Measurements from ENCODE around the gene ADCY9. TPM values are rescaled to one million over a fixed set of nuclear protein-coding genes. Genes with fewer than 3 reads are reported as not detected.
A peak's percentile ranks its signal among the peaks of the same experiment; 100 is the strongest.

ADCY9 gene
- total RNA-seq (23.7 TPM), polyA plus RNA-seq (ENCODE audit: insufficient read depth, low read depth, low replicate concordance) (6.8 TPM)
- long read RNA-seq, donor 1, full-length matches to known transcripts: 2 of 2 reads
- long read RNA-seq, donor 1, partial matches to known transcripts: 0 of 2 reads
- long read RNA-seq, donor 1, other reads (novel, unspliced or antisense): 0 of 2 reads
- long read RNA-seq, donor 2: 0 reads
- long read RNA-seq, donor 3: 0 reads
- long read RNA-seq, donor 4: 0 reads
- long read RNA-seq, donor 5: 0 reads
- long read RNA-seq, donor 6: 0 reads
- long read RNA-seq, donor 7, partial matches to known transcripts: 2 of 9 reads
- long read RNA-seq, donor 7, other reads (novel, unspliced or antisense): 7 of 9 reads
- long read RNA-seq, donor 8, partial matches to known transcripts: 0 of 1 reads
- long read RNA-seq, donor 8, other reads (novel, unspliced or antisense): 0 of 1 reads
- long read RNA-seq, donor 9: 0 reads
- long read RNA-seq, donor 10: 0 reads

DNA sequence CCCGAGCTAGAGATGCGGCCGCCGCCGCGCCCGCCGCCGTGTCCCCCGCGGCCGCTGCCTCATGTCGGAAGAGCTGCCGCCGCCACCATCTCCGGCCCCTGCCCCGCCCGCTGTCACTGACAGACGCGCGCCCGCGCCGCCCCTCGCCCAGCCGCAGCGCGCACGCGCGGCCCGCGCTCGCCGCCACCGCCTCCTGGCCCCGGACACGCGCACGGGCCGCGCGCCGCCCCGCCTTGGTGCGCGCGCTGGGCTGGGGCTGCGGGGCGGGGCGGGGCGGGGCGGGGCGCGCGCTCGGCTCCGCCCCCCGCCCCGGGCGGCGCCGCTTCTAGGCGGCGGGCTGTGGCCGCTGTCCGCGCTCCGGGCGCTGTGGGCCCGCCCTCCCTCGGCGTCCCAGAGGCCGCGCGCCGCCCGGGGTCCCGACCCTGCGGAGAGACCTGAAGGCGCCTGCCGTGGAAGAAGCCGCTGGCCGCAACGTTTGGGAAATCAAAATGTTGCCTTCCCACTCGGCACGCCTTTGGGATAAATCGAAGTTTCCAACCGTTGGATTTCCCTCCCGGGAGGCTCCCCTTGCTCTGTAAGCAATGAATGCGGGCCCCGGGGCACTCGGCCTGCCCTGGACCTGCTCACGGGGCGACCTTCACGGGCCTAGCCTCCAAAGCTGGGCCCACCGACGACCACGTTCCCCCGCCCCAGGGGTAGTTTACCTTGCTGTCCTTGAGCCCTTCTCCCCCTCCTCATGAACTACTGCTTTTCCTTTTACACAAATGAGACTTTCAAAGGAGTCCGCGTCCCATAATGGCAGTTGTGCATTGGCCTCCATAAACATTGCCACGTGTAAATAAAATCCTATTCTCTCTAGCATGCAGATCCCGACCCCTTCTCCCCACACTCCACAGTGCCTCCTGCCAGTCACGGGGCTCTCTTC lies at the start of gene ADCY9:
Gene ADCY9 (minus strand): TSS at position 118 of the 925 bp plus-strand sequence. CDS start 1,000 bp downstream, outside the sequence.
- DNase-seq: peak; percentile 75 to 91 (median 81)
- intact Hi-C loops (cut with DNase I): no loop called here
- H3K9ac ChIP-seq (ENCODE audit: low read length in 3 of 3): peak within 1 kb of the TSS in 2 of 3 donors; percentile 60 to 76

GRCh38 chr16:4160658-4161430 lies 44.6 kb upstream of the ADCY9 start:
- Histone ChIP-seq H3K4me1 (ENCODE audit: control insufficient read depth in 2 of 3, insufficient read depth in 2 of 3, low read depth in 1 of 3, low read length in 3 of 3) (no peaks in the 10 kb centered on the region), H3K9ac (ENCODE audit: low read length in 3 of 3) (no peak overlapping the region), H3K27me3 (ENCODE audit: control insufficient read depth, insufficient read depth, low read length) (no peaks in the 10 kb centered on the region), H3K27ac (ENCODE audit: low read depth in 2 of 2, low read length in 2 of 2) (no peak overlapping the region), H3K36me3 (ENCODE audit: control insufficient read depth in 2 of 3, insufficient read depth in 3 of 3, low read length in 3 of 3) (no peaks in the 10 kb centered on the region), H3K9me3 (ENCODE audit: control insufficient read depth in 2 of 3, insufficient read depth in 1 of 3, low read length in 3 of 3) (no peaks in the 10 kb centered on the region), H3K4me3 (ENCODE audit: low read length in 3 of 3) (no peak overlapping the region)
- no peak for TF ChIP-seq CTCF (IDR thresholded peaks at IDR 0.05; ENCODE audit: borderline replicate concordance, extremely low read depth, insufficient read depth)
- intact Hi-C loops (cut with DNase I): no loop called here
- DNase-seq: no peak
- no peak for FAIRE-seq

More for the DNA sequence above, at the start of gene ADCY9:
- Histone ChIP-seq H3K27ac (ENCODE audit: low read depth in 2 of 2, low read length in 2 of 2) (peak within 1 kb of the TSS; percentile 1 to 20), H3K36me3 (ENCODE audit: control insufficient read depth in 2 of 3, insufficient read depth in 3 of 3, low read length in 3 of 3) (no peaks in the 10 kb centered on the region), H3K4me3 (ENCODE audit: low read length in 3 of 3) (peak within 1 kb of the TSS; percentile 21 to 67 (median 56)), H3K27me3 (ENCODE audit: control insufficient read depth, insufficient read depth, low read length) (no peaks in the 10 kb centered on the region), H3K4me1 (ENCODE audit: control insufficient read depth in 2 of 3, insufficient read depth in 2 of 3, low read depth in 1 of 3, low read length in 3 of 3) (peaks cover 0 to 28% (median 3%) of the 10 kb centered on the region in 3 donors), H3K9me3 (ENCODE audit: control insufficient read depth in 2 of 3, insufficient read depth in 1 of 3, low read length in 3 of 3) (no peaks in the 10 kb centered on the region)
- FAIRE-seq: no peak
- no peak for TF ChIP-seq CTCF (IDR thresholded peaks at IDR 0.05; ENCODE audit: borderline replicate concordance, extremely low read depth, insufficient read depth)

- no peak overlapping the region for H3K4me3 ChIP-seq (ENCODE audit: low read length in 3 of 3)
- TF ChIP-seq CTCF (IDR thresholded peaks at IDR 0.05; ENCODE audit: borderline replicate concordance, extremely low read depth, insufficient read depth): no peak
- no peak for FAIRE-seq
- H3K9me3 ChIP-seq (ENCODE audit: control insufficient read depth in 2 of 3, insufficient read depth in 1 of 3, low read length in 3 of 3): no peaks in the 10 kb centered on the region
- H3K27me3 ChIP-seq (ENCODE audit: control insufficient read depth, insufficient read depth, low read length): no peaks in the 10 kb centered on the region
- no peak for DNase-seq
- intact Hi-C loops (cut with DNase I): no loop called here
- H3K9ac ChIP-seq (ENCODE audit: low read length in 3 of 3): no peak overlapping the region
- no peak overlapping the region for H3K27ac ChIP-seq (ENCODE audit: low read depth in 2 of 2, low read length in 2 of 2)
- no peaks in the 10 kb centered on the region for H3K36me3 ChIP-seq (ENCODE audit: control insufficient read depth in 2 of 3, insufficient read depth in 3 of 3, low read length in 3 of 3)
- no peaks in the 10 kb centered on the region for H3K4me1 ChIP-seq (ENCODE audit: control insufficient read depth in 2 of 3, insufficient read depth in 2 of 3, low read depth in 1 of 3, low read length in 3 of 3)
These were observed 43.5 kb upstream of the ADCY9 start for GRCh38 chr16:4159726-4160125.

All from kidney (tissue), 22 donors.